GM12891 (cell line): Measurements from ENCODE around the gene RASSF4.

Source experiments
- POLR2A ChIP-seq: IDR thresholded peaks from 2 replicates; pipeline ENCODE4 v1.6.1; 2011; ENCODE audit warnings: low read depth, low read length, control low read depth
- POLR2AphosphoS5 ChIP-seq: IDR thresholded peaks from 2 replicates; pipeline ENCODE4 v1.6.1; 2011; ENCODE audit warnings: low read depth, low read length, control low read depth
- TAF1 ChIP-seq: IDR thresholded peaks from 2 replicates; pipeline ENCODE4 v1.6.1; 2011; ENCODE audit warnings: low read depth, low read length, control low read depth

DNA sequence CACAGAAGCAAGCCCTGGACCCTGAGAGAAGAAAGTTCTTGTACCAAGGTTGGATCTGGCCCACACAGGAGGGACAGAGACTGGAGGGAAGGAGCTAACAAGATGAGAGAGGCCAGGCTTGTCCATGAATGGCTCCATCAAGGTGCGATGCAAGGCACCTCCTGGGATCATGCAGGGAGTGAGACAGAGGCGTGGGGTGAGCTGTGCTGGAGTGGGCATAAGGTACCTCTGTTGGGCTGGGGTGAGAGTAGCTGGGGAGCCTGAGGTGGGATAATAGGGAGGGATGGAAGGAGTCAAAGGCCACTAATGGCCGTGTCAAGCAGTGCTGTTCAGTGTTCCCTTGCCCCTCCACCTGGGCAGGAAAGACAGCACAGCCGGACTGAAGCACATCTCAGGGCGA is 38.5 kb upstream of the RASSF4 start:
- no peak for TF ChIP-seq TAF1
- no peak for TF ChIP-seq POLR2A
- TF ChIP-seq POLR2AphosphoS5, result no peak
